HEK293 (cell line): ENCODE data around the gene POMC.

ENCODE experiments used
- CTCF ChIA-PET: fragments of 350-600 bp; formaldehyde crosslinking; extraction: SDS; loops from one replicate; lab custom pipeline; 2021; ENCODE audit warnings: antibody characterized with exemption; lab: Yijun Ruan, JAX
- POLR2A ChIA-PET: fragments of 300-600 bp; formaldehyde crosslinking; extraction: SDS; loops from one replicate; lab custom pipeline; 2020; ENCODE audit warnings: antibody characterized with exemption, inconsistent platforms; lab: Yijun Ruan, JAX
- H3K27ac ChIP-seq: fragments of 200-500 bp; sonication (Bioruptor generic); 2 replicates; pipeline ENCODE4 v1.5.1; 2014; ENCODE audit warnings: low read depth, low read length, control low read depth, inconsistent platforms; ENCODE audit errors: extremely low read depth
- H3K36me3 ChIP-seq, 2 experiments: fragments of 200-500 bp in 1 of 2; sonication (Bioruptor generic) in 1 of 2; 1 replicate in 1 of 2; 2 replicates in 1 of 2; pipeline ENCODE4 v1.5.1; 2014 to 2017; ENCODE audit warnings: inconsistent platforms in 2 of 2, low read length in 2 of 2; ENCODE audit not compliant: control insufficient read depth in 2 of 2, insufficient read depth in 1 of 2
- H3K4me1 ChIP-seq: fragments of 200-500 bp; sonication (Bioruptor generic); 2 replicates; pipeline ENCODE4 v1.5.1; 2014; ENCODE audit warnings: mild to moderate bottlenecking, low read length, inconsistent platforms; ENCODE audit not compliant: control insufficient read depth, insufficient read depth
- H3K4me3 ChIP-seq: 2 replicates; pipeline ENCODE4 v1.5.1; 2011; ENCODE audit warnings: low read depth, mild to moderate bottlenecking, control low read depth, low read length, moderate library complexity
- H3K9me3 ChIP-seq: fragments of 200-500 bp; sonication (Bioruptor generic); 2 replicates; pipeline ENCODE4 v1.5.1; 2014; ENCODE audit warnings: low read depth, low read length, inconsistent platforms; ENCODE audit not compliant: control insufficient read depth, insufficient read depth
- HOXA7 ChIP-seq: sonication (generic); formaldehyde crosslinking; IDR thresholded peaks from 2 replicates; pipeline ENCODE4 v1.8.1; 2022; ENCODE audit warnings: missing genetic modification reagents, borderline replicate concordance
- ZNF394 ChIP-seq: fragments of 450-650 bp; formaldehyde crosslinking; IDR thresholded peaks from 2 replicates; pipeline ENCODE4 v1.5.1; 2016; ENCODE audit warnings: missing biosample characterization, missing genetic modification characterization, mild to moderate bottlenecking, moderate library complexity, borderline replicate concordance
- ZNF776 ChIP-seq: fragments of 450-650 bp; formaldehyde crosslinking; IDR thresholded peaks from 2 replicates; pipeline ENCODE4 v1.5.0; 2017; ENCODE audit warnings: missing biosample characterization, missing genetic modification characterization, borderline replicate concordance
- ZNF792 ChIP-seq: fragments of 450-650 bp; formaldehyde crosslinking; IDR thresholded peaks from 2 replicates; pipeline ENCODE4 v1.5.1; 2016; ENCODE audit warnings: missing biosample characterization, missing genetic modification characterization
- TF ChIP-seq, protein P1 (sequence below): fragments of 450-650 bp; formaldehyde crosslinking; IDR thresholded peaks from 2 replicates; pipeline ENCODE4 v1.5.1; 2016; ENCODE audit warnings: missing biosample characterization, missing genetic modification characterization
- TF ChIP-seq, protein P2 (sequence below): fragments of 450-650 bp; formaldehyde crosslinking; IDR thresholded peaks from 2 replicates; pipeline ENCODE4 v1.5.1; 2017; ENCODE audit warnings: missing biosample characterization, missing genetic modification characterization
- TF ChIP-seq, protein P3 (sequence below): fragments of 450-650 bp; formaldehyde crosslinking; IDR thresholded peaks from 2 replicates; pipeline ENCODE4 v1.5.1; 2016; ENCODE audit warnings: missing biosample characterization, missing genetic modification characterization, low read depth
- TF ChIP-seq, protein P4 (sequence below): fragments of 450-650 bp; formaldehyde crosslinking; IDR thresholded peaks from 2 replicates; pipeline ENCODE4 v1.5.1; 2016; ENCODE audit warnings: missing biosample characterization, missing genetic modification characterization, borderline replicate concordance
- TF ChIP-seq, protein P5 (sequence below): fragments of 450-650 bp; formaldehyde crosslinking; IDR thresholded peaks from 2 replicates; pipeline ENCODE4 v1.5.1; 2016; ENCODE audit warnings: missing biosample characterization, missing genetic modification characterization

Gene POMC

DNA sequence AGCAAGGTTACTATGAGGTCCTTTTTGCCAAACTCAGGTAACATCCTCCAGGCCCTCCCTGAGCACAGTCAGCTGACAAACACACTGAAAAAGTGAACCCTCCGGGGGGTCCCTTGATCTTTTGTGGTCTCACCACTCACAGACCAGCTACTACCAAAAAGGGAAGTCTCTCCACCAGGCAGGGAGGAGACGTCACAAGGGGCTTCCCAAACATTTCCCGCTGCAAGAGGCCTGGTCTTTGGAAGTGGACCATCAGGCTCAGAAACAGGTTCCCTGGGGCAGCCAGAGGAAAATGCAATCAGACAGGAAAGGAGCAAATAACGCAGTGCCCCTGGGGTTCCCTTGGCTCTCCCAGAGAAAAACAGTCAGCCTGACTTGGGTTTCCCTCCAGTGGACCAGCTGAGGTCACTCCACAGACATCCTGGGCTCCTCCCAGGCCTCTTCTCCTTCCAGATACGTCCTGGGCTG, 38.7 kb upstream of the POMC start (continued):
- TF ChIP-seq, protein P1, sequence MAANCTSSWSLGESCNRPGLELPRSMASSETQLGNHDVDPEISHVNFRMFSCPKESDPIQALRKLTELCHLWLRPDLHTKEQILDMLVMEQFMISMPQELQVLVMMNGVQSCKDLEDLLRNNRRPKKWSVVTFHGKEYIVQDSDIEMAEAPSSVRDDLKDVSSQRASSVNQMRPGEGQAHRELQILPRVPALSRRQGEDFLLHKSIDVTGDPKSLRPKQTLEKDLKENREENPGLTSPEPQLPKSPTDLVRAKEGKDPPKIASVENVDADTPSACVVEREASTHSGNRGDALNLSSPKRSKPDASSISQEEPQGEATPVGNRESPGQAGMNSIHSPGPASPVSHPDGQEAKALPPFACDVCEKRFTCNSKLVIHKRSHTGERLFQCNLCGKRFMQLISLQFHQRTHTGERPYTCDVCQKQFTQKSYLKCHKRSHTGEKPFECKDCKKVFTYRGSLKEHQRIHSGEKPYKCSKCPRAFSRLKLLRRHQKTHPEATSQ (tag by site-specific recombination) = no peak
- TF ChIP-seq ZNF792 (tag by site-specific recombination) (no peak), ZNF776 (no peak), ZNF394 (tag by site-specific recombination) (no peak)
- TF ChIP-seq, protein P2, sequence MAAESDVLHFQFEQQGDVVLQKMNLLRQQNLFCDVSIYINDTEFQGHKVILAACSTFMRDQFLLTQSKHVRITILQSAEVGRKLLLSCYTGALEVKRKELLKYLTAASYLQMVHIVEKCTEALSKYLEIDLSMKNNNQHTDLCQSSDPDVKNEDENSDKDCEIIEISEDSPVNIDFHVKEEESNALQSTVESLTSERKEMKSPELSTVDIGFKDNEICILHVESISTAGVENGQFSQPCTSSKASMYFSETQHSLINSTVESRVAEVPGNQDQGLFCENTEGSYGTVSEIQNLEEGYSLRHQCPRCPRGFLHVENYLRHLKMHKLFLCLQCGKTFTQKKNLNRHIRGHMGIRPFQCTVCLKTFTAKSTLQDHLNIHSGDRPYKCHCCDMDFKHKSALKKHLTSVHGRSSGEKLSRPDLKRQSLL = no peak
- TF ChIP-seq, protein P3, sequence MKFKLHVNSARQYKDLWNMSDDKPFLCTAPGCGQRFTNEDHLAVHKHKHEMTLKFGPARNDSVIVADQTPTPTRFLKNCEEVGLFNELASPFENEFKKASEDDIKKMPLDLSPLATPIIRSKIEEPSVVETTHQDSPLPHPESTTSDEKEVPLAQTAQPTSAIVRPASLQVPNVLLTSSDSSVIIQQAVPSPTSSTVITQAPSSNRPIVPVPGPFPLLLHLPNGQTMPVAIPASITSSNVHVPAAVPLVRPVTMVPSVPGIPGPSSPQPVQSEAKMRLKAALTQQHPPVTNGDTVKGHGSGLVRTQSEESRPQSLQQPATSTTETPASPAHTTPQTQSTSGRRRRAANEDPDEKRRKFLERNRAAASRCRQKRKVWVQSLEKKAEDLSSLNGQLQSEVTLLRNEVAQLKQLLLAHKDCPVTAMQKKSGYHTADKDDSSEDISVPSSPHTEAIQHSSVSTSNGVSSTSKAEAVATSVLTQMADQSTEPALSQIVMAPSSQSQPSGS (tag by site-specific recombination) = no peak
- TF ChIP-seq, protein P4, sequence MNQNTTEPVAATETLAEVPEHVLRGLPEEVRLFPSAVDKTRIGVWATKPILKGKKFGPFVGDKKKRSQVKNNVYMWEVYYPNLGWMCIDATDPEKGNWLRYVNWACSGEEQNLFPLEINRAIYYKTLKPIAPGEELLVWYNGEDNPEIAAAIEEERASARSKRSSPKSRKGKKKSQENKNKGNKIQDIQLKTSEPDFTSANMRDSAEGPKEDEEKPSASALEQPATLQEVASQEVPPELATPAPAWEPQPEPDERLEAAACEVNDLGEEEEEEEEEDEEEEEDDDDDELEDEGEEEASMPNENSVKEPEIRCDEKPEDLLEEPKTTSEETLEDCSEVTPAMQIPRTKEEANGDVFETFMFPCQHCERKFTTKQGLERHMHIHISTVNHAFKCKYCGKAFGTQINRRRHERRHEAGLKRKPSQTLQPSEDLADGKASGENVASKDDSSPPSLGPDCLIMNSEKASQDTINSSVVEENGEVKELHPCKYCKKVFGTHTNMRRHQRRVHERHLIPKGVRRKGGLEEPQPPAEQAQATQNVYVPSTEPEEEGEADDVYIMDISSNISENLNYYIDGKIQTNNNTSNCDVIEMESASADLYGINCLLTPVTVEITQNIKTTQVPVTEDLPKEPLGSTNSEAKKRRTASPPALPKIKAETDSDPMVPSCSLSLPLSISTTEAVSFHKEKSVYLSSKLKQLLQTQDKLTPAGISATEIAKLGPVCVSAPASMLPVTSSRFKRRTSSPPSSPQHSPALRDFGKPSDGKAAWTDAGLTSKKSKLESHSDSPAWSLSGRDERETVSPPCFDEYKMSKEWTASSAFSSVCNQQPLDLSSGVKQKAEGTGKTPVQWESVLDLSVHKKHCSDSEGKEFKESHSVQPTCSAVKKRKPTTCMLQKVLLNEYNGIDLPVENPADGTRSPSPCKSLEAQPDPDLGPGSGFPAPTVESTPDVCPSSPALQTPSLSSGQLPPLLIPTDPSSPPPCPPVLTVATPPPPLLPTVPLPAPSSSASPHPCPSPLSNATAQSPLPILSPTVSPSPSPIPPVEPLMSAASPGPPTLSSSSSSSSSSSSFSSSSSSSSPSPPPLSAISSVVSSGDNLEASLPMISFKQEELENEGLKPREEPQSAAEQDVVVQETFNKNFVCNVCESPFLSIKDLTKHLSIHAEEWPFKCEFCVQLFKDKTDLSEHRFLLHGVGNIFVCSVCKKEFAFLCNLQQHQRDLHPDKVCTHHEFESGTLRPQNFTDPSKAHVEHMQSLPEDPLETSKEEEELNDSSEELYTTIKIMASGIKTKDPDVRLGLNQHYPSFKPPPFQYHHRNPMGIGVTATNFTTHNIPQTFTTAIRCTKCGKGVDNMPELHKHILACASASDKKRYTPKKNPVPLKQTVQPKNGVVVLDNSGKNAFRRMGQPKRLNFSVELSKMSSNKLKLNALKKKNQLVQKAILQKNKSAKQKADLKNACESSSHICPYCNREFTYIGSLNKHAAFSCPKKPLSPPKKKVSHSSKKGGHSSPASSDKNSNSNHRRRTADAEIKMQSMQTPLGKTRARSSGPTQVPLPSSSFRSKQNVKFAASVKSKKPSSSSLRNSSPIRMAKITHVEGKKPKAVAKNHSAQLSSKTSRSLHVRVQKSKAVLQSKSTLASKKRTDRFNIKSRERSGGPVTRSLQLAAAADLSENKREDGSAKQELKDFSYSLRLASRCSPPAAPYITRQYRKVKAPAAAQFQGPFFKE = no peak
- TF ChIP-seq, all 188 proteins: peak for 0

DNA sequence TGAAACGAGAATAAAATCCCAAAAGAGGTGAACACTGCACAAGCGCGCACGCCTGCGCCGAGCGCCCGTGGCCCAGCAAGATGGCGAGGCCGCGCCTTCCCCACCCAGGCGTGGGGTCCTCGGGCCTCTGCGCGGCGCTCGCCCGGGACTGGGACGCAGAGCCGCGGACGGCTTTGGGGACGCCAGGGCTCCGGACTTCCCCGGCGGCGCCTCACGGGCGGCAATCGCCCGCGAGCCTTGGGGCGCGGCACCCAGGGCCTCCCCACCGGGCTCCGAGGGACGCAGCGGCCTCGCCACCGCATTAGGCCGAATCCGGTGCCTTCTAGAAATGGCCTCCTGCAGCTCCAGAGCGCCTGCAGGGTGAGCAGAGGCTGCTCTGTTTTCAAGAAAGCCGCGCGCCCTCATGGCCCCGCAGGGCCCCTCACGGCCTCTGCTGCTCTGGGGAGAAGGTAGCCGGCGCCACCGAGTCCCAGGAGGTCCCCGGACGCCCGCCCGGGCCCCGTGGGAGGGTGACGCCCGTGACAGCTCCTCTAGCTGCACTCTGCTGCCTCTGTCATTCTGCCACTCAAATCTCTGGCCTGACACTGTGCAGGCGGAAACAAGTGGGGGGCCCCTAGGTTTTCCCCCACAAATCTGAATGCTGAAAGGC, 35.9 kb upstream of the POMC start:
- Histone ChIP-seq H3K4me3 (no peak overlapping the region), H3K4me1 (no peaks in the 10 kb centered on the region), H3K9me3 (no peaks in the 10 kb centered on the region), H3K36me3 (no peaks in the 10 kb centered on the region), H3K27ac (no peak overlapping the region)
- ChIA-PET CTCF (no interaction called here), POLR2A (no interaction called here)
- TF ChIP-seq HOXA7 (CRISPR knock-in tag) = no peak
- TF ChIP-seq, protein P5, sequence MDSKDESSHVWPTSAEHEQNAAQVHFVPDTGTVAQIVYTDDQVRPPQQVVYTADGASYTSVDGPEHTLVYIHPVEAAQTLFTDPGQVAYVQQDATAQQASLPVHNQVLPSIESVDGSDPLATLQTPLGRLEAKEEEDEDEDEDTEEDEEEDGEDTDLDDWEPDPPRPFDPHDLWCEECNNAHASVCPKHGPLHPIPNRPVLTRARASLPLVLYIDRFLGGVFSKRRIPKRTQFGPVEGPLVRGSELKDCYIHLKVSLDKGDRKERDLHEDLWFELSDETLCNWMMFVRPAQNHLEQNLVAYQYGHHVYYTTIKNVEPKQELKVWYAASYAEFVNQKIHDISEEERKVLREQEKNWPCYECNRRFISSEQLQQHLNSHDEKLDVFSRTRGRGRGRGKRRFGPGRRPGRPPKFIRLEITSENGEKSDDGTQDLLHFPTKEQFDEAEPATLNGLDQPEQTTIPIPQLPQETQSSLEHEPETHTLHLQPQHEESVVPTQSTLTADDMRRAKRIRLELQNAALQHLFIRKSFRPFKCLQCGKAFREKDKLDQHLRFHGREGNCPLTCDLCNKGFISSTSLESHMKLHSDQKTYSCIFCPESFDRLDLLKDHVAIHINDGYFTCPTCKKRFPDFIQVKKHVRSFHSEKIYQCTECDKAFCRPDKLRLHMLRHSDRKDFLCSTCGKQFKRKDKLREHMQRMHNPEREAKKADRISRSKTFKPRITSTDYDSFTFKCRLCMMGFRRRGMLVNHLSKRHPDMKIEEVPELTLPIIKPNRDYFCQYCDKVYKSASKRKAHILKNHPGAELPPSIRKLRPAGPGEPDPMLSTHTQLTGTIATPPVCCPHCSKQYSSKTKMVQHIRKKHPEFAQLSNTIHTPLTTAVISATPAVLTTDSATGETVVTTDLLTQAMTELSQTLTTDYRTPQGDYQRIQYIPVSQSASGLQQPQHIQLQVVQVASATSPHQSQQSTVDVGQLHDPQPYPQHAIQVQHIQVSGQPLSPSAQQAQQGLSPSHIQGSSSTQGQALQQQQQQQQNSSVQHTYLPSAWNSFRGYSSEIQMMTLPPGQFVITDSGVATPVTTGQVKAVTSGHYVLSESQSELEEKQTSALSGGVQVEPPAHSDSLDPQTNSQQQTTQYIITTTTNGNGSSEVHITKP = no peak
